GM21825 (cell line): ENCODE data around the gene CHRND.
"Not testable (repeated sequence)": the region's sequence is repeated elsewhere in the genome, so short reads cannot be mapped to it uniquely, and the experiment has no call there.

Experiments used
- ATAC-seq: cut with Tn5 transposase; IDR thresholded peaks from one replicate; pipeline ENCODE4 v1.9.1; 2021; ENCODE audit warnings: mild to moderate bottlenecking, moderate library complexity; ENCODE audit not compliant: unreplicated experiment

Gene CHRND

DNA sequence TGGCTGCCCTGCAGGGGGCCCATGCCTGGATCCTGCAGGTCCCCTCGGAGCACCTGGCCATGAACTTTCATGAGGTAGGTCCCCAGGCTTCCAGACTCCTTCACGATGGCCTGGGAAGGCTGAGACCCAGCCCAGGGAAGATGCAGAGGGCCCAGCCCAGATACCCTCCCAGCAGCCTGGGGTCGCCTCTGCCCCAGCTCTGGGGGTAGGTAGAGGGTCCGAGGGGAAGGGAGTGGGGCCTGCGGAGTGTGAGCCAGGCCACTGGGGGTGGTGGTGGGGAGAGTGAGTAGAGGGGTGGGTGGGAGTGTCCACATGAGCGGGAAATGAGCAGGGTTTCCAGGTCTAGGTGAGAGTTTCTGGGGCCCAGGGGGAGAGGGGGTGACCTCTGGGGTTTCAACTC is 1.2 kb upstream of the CHRND start:
- no peak for ATAC-seq

GRCh38 chr2:232525199-232525598 is 761 bp upstream of the CHRND start:
- no peak for ATAC-seq

DNA sequence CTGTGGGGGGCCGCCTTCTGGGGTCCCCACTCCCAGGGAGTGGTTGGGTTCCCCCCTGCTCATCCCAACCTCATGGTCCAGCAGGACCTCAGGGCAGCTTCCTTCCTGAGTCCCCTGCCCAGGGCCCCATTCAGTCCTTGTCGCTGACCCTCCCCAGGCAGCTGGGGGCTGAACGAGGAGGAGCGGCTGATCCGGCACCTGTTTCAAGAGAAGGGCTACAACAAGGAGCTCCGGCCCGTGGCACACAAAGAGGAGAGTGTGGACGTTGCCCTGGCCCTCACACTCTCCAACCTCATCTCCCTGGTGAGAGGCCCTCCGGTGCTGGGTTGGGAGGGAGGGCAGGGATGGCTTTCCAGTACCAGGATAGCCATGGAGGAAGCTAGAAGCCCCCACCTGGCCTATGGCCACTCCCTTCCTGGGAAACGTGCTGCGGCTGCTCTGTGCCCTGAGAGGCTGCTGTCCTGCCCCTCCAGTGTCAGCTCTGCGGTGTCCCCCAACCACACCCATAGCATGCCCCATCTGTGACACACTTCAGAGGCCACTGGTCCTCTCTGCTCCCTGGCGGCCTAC is 497 bp downstream of the CHRND start:
- ATAC-seq, result no peak

DNA sequence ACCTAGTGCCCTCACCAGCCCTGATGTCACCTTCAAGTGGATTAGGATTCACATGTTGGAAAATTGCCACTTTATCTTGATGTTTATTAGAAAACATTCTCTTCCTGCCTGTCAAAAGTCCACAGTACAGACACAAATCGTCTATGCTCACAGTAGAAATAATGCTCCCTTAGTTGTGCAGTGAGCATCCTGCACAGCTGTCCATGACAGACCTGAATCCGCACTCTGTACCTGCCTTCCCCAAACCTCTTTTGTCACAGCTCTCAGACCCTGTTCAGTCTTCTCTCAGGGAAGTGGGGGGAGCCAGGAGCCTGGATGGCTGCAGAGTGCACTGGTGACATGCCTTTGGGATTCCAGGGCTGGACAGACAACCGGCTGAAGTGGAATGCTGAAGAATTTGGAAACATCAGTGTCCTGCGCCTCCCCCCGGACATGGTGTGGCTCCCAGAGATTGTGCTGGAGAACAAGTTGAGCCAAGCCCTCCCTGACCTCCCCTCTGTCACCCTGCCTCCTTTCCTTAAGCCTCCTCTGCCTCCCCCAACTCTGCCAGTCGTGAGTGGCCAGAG is 2.0 kb downstream of the CHRND start:
- no peak for ATAC-seq

DNA sequence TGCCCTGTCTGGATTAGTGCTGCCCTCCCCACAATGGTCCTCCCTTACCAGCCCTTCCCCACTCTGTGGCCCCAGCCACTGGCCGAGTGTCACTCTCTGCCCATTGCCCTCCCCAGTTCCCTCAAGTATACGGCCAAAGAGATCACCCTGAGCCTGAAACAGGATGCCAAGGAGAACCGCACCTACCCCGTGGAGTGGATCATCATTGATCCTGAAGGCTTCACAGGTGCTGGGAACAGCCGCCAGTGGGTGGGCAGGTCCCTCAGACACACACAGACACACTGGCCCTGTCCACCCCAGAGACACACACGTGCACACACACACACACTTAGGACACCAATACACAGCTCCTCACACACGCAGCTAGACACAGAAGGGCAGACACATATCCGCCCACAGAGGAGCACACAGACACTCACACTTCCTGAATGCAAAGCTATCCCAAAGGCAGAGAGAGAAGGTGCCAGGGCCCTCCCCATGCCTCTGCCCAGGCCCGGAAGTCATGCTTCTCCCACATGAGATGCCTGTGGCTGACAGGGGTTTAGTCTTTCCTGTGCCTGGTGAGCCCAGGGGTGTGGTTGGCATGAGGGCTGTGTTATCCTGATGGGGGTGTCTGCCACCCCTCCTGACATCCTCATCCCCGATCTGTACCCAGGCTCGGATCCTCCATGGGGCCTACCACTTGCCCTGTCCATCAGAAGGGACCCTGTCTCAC is 2.9 kb downstream of the CHRND start:
- no peak for ATAC-seq

GRCh38 chr2:232529806-232530547 is 4.0 kb downstream of the CHRND start:
- ATAC-seq, result no peak

DNA sequence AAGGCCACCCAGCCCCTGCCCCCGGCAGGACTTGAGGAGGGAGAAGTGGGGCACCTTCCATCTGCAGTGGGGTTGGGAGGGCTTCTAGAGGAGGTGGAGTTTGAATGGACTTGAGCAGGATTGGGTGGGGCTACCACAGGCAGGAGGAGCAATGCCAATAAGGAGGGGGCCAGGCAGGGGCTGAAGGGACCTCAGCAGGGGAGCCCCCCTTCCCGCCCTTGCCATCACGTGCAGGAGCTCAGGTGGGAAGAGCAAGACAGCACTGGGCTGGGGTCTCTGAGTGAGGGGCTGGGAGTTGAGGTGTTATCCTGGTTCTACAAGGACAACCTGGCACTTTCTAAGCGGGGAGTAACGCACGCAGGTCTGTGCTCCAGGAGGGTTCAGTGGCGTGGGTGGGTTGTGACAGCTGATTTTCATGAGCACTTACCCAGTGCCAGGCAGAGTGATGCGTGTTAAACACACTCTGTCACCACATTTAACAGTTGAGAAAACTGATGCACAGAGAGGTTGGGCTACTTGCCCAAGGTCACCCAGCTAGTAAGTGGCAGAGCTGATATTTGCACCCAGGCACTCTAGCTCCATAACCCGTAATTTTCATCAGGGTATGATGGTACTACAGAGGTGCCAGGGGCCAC is 4.8 kb downstream of the CHRND start:
- no peak for ATAC-seq

DNA sequence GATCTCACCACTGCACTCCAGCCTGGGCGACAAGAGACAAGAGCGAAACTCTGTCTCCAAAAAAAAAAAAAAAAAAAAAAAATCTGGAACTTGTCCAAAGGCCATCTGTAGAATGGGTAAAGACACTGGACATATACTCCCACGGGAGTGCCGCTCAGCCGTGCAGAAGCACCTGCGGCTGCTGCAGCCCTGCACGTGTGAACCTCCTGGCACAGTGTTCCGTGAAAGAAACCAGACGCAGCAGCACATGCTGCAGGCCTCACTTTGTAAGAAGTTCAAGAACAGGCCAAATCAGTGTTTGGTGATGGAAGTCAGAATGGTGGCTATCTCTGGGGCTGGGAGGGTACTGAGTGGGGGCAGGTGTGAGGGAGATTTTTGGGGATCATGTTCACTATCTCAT is 6.5 kb downstream of the CHRND start:
- no peak for ATAC-seq

- ATAC-seq, result not testable (repeated sequence)
Measured at GRCh38 chr2:232532821-232533220, 6.9 kb downstream of the CHRND start.

GRCh38 chr2:232533944-232534710 is 8.2 kb downstream of the CHRND start:
- ATAC-seq, result no peak

- ATAC-seq, result no peak
Measured at GRCh38 chr2:232534940-232535651, 9.1 kb downstream of the CHRND start.

GRCh38 chr2:232535761-232536530 is 10.0 kb downstream of the CHRND start:
- no peak for ATAC-seq

- no peak for ATAC-seq
Measured at GRCh38 chr2:232537079-232537478, 11.1 kb downstream of the CHRND start.

- ATAC-seq, result no peak
Measured at GRCh38 chr2:232537499-232537898, 11.5 kb downstream of the CHRND start.

GRCh38 chr2:232538671-232539070 is 12.7 kb downstream of the CHRND start:
- ATAC-seq, result no peak

DNA sequence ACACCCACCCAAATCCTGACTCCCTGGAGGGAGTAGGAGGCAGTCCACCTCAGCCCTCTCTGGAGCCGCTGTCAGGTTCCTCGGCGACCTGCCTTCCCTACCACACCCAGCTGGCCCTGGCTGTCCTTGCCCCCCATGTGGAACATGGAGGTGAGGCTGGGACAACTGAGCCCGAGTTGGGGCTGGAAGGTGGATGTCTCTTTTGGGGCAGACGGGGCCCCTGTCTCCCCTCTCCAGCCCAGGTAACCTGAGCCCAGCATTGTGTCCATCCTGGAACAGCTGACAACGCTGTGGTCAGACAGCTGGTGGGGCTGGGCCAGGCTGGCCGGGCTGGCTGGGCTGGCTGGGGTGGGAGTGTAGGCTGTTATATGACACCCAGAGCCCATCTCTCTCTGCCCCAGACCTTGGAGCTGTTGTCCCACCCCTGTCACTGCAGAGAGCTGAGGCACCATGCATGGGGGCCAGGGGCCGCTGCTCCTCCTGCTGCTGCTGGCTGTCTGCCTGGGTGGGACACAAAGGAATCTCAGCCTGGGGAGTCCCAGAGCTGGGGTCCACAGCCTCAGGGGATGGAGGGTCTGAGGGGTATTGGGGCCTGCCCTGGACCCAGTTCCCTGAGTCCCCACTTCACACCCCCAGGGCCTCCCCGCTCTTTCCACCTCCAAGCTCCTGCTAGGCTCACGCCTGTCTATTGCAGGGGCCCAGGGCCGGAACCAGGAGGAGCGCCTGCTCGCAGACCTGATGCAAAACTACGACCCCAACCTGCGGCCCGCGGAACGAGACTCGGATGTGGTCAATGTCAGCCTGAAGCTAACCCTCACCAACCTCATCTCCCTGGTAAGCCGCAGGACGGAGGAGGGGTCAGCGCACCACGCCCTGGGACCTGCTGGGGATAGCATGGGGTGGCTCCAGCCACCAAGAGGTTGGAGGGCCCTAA is 13.6 kb downstream of the CHRND start, which contains the start of gene CHRNG:
TSS of gene CHRNG (plus strand) at position 395 of the 934 bp plus-strand sequence. CDS start at position 451, 56 bp downstream.
- no peak for ATAC-seq

GRCh38 chr2:232540441-232541041 is 14.6 kb downstream of the CHRND start:
- ATAC-seq, result no peak
